ENCODE data around the gene CASQ2.

Gene CASQ2

DNA sequence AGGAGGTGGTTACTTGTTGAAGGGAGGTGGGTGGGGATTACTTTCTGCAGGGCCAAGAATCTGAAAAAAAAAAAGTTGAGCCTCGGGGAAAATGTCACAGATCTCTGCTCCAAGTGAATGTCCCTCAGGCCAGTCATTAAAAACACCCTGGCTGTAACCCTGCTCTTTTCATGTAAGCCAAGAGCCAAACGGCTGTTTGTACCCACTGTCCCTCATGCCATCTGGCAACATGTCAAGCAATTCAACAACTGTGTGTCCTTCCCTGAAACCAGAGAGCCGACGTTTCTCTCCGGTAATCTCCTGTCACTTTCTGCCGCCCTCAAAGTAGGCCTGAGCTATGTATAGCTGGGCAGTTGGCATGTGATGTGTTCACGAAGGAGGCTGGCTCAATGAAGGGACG lies 14.7 kb downstream of the CASQ2 start:
- DNase-seq (ENCODE audit: low spot score) = no peak

DNA sequence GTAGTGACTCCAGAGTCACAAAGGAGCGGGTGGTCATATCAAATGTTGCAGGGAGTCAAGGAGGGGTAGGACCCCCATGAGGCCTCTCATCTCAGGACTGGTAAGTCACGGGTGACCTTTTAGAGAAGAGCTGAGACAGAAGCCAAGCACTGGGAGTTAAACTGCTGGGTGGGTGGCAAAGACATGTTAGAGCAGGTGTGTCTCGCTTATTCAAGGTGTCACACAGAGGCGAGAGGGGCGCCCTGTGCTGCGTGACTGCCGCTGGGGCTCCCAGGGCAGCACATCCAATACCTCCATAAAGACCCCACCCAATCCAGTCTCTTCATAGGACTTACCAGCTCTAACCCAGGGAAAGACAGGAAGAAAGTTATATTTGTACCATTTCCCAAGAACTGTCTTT lies 15.2 kb downstream of the CASQ2 start:
- no peak for DNase-seq (ENCODE audit: low spot score)
- TF ChIP-seq, protein P1, sequence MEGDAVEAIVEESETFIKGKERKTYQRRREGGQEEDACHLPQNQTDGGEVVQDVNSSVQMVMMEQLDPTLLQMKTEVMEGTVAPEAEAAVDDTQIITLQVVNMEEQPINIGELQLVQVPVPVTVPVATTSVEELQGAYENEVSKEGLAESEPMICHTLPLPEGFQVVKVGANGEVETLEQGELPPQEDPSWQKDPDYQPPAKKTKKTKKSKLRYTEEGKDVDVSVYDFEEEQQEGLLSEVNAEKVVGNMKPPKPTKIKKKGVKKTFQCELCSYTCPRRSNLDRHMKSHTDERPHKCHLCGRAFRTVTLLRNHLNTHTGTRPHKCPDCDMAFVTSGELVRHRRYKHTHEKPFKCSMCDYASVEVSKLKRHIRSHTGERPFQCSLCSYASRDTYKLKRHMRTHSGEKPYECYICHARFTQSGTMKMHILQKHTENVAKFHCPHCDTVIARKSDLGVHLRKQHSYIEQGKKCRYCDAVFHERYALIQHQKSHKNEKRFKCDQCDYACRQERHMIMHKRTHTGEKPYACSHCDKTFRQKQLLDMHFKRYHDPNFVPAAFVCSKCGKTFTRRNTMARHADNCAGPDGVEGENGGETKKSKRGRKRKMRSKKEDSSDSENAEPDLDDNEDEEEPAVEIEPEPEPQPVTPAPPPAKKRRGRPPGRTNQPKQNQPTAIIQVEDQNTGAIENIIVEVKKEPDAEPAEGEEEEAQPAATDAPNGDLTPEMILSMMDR (IDR thresholded peaks at IDR 0.05; ENCODE audit: extremely low read depth, missing control alignments) = no peak

More for the DNA sequence above, 14.7 kb downstream of the CASQ2 start:
- TF ChIP-seq, protein P1 (IDR thresholded peaks at IDR 0.05; ENCODE audit: extremely low read depth, missing control alignments) = no peak

DNA sequence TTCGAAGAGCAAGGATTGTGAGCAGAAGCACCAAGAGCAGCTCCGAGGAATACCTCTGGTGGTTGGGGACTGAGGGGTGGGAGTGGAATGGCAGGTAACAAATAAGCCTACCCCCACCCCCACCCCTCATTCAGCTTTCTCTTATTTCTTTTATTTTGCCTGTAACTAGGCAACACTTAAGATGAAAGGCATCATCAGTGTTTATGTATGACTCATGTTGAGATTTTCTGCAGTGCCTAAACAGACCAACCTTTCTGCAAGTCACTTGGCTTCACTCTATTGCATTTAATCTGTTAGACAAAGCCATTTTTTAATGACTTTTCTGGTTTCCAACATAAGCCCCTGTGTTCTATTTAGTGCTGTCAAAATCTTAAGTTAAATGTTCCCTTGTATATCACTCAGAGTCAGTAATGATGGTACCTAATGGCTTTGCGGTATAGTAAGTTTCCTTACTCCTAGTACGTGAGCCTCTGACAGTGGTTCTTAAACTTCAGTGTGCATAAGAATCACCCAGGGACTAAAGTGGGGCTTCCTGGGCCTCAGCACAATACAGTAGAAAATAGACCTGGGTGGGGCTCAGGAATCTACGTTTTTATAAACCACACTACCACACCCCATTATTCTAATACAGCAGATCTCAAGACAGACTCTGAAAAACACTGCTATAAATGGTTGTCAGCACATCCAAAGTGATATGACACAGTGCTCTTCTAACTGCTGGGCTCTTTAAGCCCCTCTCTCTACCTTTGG lies 19.9 kb downstream of the CASQ2 start:
- DNase-seq (ENCODE audit: low spot score) = no peak
- TF ChIP-seq, protein P1 (IDR thresholded peaks at IDR 0.05; ENCODE audit: extremely low read depth, missing control alignments) = no peak

DNA sequence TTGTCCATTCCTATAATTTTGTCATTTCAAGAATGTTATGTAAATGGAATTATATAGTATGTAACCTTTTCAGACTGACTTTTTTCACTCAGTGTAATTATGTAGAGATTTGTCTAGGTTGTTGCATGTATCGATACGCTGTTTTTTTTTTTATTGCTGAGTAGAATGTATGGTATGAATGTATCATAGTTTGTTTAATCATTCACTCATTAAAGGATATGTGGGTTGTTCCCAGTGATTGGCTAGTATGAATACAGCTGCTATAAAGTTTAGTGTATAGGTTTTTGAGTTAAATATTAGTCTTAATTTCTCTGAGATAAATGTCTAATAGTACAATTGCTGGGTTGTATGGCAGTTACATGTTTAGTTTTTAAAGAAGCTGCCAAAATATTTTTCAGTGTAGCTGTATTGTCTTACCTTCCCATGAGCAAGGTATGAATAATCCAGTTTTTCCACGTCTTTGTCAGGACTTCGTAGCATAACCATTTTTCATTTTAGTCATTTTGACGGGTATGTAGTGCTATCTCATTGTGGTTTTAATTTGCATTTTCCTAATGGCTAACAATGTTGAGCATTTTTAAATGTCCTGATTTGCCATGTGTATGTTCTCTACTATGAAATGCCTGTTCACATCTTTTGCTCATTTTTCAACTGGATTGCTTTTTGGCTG lies 22.4 kb downstream of the CASQ2 start:
- DNase-seq (ENCODE audit: low spot score) = no peak
- TF ChIP-seq, protein P1 (IDR thresholded peaks at IDR 0.05; ENCODE audit: extremely low read depth, missing control alignments) = no peak

DNA sequence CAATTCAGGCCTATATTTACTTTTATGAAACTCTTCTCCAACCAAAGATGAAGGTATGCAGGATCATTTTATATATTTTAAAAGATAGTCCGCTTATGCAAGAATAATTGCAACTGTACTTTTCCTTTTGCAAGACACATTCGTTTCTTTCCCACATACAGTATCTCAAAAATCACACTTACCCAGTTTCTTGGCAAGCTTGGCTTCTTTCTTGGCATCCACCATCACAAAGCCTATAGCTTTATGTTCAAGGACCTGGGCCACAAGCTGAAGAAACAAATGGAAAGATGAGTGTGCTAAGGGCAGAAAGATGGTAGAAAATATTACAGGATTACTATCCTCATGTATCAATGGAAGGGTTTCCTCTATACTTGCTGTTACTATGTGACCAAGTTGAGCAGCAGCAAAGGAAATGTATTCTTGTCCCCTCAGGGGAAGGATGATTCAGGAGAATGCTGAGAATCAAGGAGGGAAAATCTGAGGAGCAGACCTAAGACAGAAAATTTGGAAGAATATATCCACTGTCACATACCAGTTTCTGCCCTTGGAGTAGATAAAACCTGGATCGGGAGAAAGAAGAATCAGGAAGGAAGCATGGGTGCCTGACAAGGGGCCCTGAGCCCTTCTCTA lies 23.8 kb downstream of the CASQ2 start:
- no peak for DNase-seq (ENCODE audit: low spot score)
- TF ChIP-seq, protein P1 (IDR thresholded peaks at IDR 0.05; ENCODE audit: extremely low read depth, missing control alignments) = no peak

DNA sequence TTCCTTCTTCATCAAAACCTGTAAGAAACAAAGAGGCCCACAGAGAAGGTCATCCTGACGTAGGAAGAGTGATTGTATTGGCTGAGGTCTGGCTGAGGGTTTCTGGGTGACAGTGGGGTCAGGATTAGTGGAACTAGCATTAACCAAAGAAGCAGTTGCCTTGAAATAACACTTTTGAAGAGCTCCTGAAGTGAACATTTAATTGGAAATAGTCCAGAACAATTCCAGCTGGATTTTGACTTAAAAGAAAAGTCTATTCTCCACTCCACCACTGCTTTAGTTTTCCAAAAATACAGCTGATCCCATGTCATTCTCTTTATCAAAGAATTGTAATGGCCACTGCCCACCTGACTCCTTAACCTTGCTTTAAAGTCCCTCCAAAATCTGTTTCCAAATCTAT lies 27.7 kb downstream of the CASQ2 start:
- no peak for DNase-seq (ENCODE audit: low spot score)
- TF ChIP-seq, protein P1 (IDR thresholded peaks at IDR 0.05; ENCODE audit: extremely low read depth, missing control alignments) = no peak

DNA sequence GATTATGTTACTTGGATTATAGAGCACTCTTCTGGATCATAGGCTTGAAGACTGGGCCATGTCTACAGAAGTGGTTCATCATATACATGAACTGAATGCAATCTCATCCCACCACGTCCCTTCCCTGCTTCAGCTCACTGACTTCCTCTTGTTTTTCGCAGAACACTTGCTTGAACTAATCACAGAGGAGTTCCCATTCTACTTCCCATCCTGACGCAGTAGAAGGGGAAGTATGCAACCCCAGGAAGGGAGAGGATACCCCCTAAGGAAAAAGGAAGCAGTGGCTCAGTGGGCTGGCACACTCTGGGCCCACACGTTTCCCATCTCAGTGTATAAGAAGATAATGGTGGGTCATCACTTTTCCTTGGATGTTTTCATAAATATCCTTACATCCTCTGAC lies 36.2 kb downstream of the CASQ2 start:
- TF ChIP-seq, protein P1 (IDR thresholded peaks at IDR 0.05; ENCODE audit: extremely low read depth, missing control alignments) = no peak
- no peak for DNase-seq (ENCODE audit: low spot score)
